ENCODE data around the gene MLLT3.

Gene MLLT3

GRCh38 chr9:20442461-20443319, 179.6 kb downstream of the MLLT3 start:
- H3K79me1 ChIP-seq (ENCODE audit: low read length): no peaks in the 10 kb centered on the region
- DNase-seq: no peak
- H3K14ac ChIP-seq (ENCODE audit: low read length): no peak overlapping the region
- H3K4me1 ChIP-seq (ENCODE audit: control insufficient read depth in 1 of 2, insufficient read depth in 2 of 2, low read length in 2 of 2): no peaks in the 10 kb centered on the region
- no peak overlapping the region for H3K23ac ChIP-seq (ENCODE audit: low read length)
- no peak overlapping the region for H4K8ac ChIP-seq (ENCODE audit: low read depth, low read length)
- no peak overlapping the region for H2BK12ac ChIP-seq (ENCODE audit: low read length)
- H3K18ac ChIP-seq (ENCODE audit: low read length): no peak overlapping the region
- H3K4ac ChIP-seq (ENCODE audit: low read depth, low read length): no peak overlapping the region
- H2AFZ ChIP-seq (ENCODE audit: insufficient read depth, low read length, poor library complexity): no peak overlapping the region
- no peak overlapping the region for H2AK5ac ChIP-seq (ENCODE audit: low read length)
- H4K12ac ChIP-seq (ENCODE audit: low read depth, low read length): no peak overlapping the region
- H2BK120ac ChIP-seq (ENCODE audit: insufficient read depth, low read length, poor library complexity): no peak overlapping the region
- WGBS (ENCODE audit: extremely low coverage, insufficient coverage, insufficient read length): no CpG with 5 or more reads among the region's 3 CpGs
- no peak overlapping the region for H3K9ac ChIP-seq (ENCODE audit: low read length)
- H3K27me3 ChIP-seq (ENCODE audit: insufficient read depth, low read length): no peaks in the 10 kb centered on the region
- H3K4me2 ChIP-seq (ENCODE audit: low read length): no peak overlapping the region
- H3K36me3 ChIP-seq (ENCODE audit: control insufficient read depth in 1 of 2, insufficient read depth in 2 of 2, low read length in 2 of 2): no peaks in the 10 kb centered on the region
- H2BK5ac ChIP-seq (ENCODE audit: low read depth, low read length, poor library complexity): no peak overlapping the region
- H4K91ac ChIP-seq (ENCODE audit: low read depth, low read length): no peak overlapping the region
- H3K79me2 ChIP-seq (ENCODE audit: control insufficient read depth, insufficient read depth, low read length, poor library complexity): no peaks in the 10 kb centered on the region
- H3K9me3 ChIP-seq (ENCODE audit: insufficient read depth, low read depth, low read length): no peaks in the 10 kb centered on the region
- H3K27ac ChIP-seq (ENCODE audit: low read depth, low read length): no peak overlapping the region
- no peak overlapping the region for H3K4me3 ChIP-seq (ENCODE audit: low read depth, low read length)

- Histone ChIP-seq H4K12ac (ENCODE audit: low read depth, low read length) (no peak overlapping the region), H3K9ac (ENCODE audit: low read length) (no peak overlapping the region), H2AFZ (ENCODE audit: insufficient read depth, low read length, poor library complexity) (no peak overlapping the region), H3K27ac (ENCODE audit: low read depth, low read length) (no peak overlapping the region), H3K4me1 (ENCODE audit: control insufficient read depth in 1 of 2, insufficient read depth in 2 of 2, low read length in 2 of 2) (no peaks in the 10 kb centered on the region), H2BK120ac (ENCODE audit: insufficient read depth, low read length, poor library complexity) (no peak overlapping the region), H4K91ac (ENCODE audit: low read depth, low read length) (no peak overlapping the region), H3K18ac (ENCODE audit: low read length) (no peak overlapping the region), H3K4ac (ENCODE audit: low read depth, low read length) (no peak overlapping the region), H3K23ac (ENCODE audit: low read length) (no peak overlapping the region), H2BK5ac (ENCODE audit: low read depth, low read length, poor library complexity) (no peak overlapping the region), H3K79me2 (ENCODE audit: control insufficient read depth, insufficient read depth, low read length, poor library complexity) (no peaks in the 10 kb centered on the region), H3K4me3 (ENCODE audit: low read depth, low read length) (no peak overlapping the region), H2AK5ac (ENCODE audit: low read length) (no peak overlapping the region), H4K8ac (ENCODE audit: low read depth, low read length) (no peak overlapping the region), H3K27me3 (ENCODE audit: insufficient read depth, low read length) (no peaks in the 10 kb centered on the region), H3K36me3 (ENCODE audit: control insufficient read depth in 1 of 2, insufficient read depth in 2 of 2, low read length in 2 of 2) (no peaks in the 10 kb centered on the region), H3K79me1 (ENCODE audit: low read length) (no peaks in the 10 kb centered on the region), H2BK12ac (ENCODE audit: low read length) (no peak overlapping the region), H3K9me3 (ENCODE audit: insufficient read depth, low read depth, low read length) (no peaks in the 10 kb centered on the region), H3K4me2 (ENCODE audit: low read length) (no peak overlapping the region), H3K14ac (ENCODE audit: low read length) (no peak overlapping the region)
- WGBS (ENCODE audit: extremely low coverage, insufficient coverage, insufficient read length): no CpG with 5 or more reads among the region's 4 CpGs
- no peak for DNase-seq
Observed at GRCh38 chr9:20441711-20442423, 180.4 kb downstream of the MLLT3 start.

- no CpG with 5 or more reads among the region's 4 CpGs for WGBS (ENCODE audit: extremely low coverage, insufficient coverage, insufficient read length)
- Histone ChIP-seq H3K27me3 (ENCODE audit: insufficient read depth, low read length) (no peaks in the 10 kb centered on the region), H3K9ac (ENCODE audit: low read length) (no peak overlapping the region), H3K4me2 (ENCODE audit: low read length) (no peak overlapping the region), H3K18ac (ENCODE audit: low read length) (no peak overlapping the region), H3K4me3 (ENCODE audit: low read depth, low read length) (no peak overlapping the region), H2BK5ac (ENCODE audit: low read depth, low read length, poor library complexity) (no peak overlapping the region), H3K36me3 (ENCODE audit: control insufficient read depth in 1 of 2, insufficient read depth in 2 of 2, low read length in 2 of 2) (no peaks in the 10 kb centered on the region), H3K23ac (ENCODE audit: low read length) (no peak overlapping the region), H3K79me2 (ENCODE audit: control insufficient read depth, insufficient read depth, low read length, poor library complexity) (no peaks in the 10 kb centered on the region), H2BK12ac (ENCODE audit: low read length) (no peak overlapping the region), H4K8ac (ENCODE audit: low read depth, low read length) (no peak overlapping the region), H2AK5ac (ENCODE audit: low read length) (no peak overlapping the region), H2AFZ (ENCODE audit: insufficient read depth, low read length, poor library complexity) (no peak overlapping the region), H3K79me1 (ENCODE audit: low read length) (no peaks in the 10 kb centered on the region), H3K14ac (ENCODE audit: low read length) (no peak overlapping the region), H3K9me3 (ENCODE audit: insufficient read depth, low read depth, low read length) (no peaks in the 10 kb centered on the region), H4K91ac (ENCODE audit: low read depth, low read length) (no peak overlapping the region), H4K12ac (ENCODE audit: low read depth, low read length) (no peak overlapping the region), H3K4me1 (ENCODE audit: control insufficient read depth in 1 of 2, insufficient read depth in 2 of 2, low read length in 2 of 2) (no peaks in the 10 kb centered on the region), H2BK120ac (ENCODE audit: insufficient read depth, low read length, poor library complexity) (no peak overlapping the region), H3K4ac (ENCODE audit: low read depth, low read length) (no peak overlapping the region), H3K27ac (ENCODE audit: low read depth, low read length) (no peak overlapping the region)
- DNase-seq: no peak
Observed at GRCh38 chr9:20441166-20441565, 181.1 kb downstream of the MLLT3 start.

GRCh38 chr9:20437476-20437875, 184.8 kb downstream of the MLLT3 start:
- Histone ChIP-seq H3K4me3 (ENCODE audit: low read depth, low read length) (no peak overlapping the region), H3K4me1 (ENCODE audit: control insufficient read depth in 1 of 2, insufficient read depth in 2 of 2, low read length in 2 of 2) (no peaks in the 10 kb centered on the region), H4K91ac (ENCODE audit: low read depth, low read length) (no peak overlapping the region), H3K79me1 (ENCODE audit: low read length) (no peaks in the 10 kb centered on the region), H2BK12ac (ENCODE audit: low read length) (no peak overlapping the region), H3K36me3 (ENCODE audit: control insufficient read depth in 1 of 2, insufficient read depth in 2 of 2, low read length in 2 of 2) (no peaks in the 10 kb centered on the region), H3K18ac (ENCODE audit: low read length) (no peak overlapping the region), H2AFZ (ENCODE audit: insufficient read depth, low read length, poor library complexity) (no peak overlapping the region), H2BK120ac (ENCODE audit: insufficient read depth, low read length, poor library complexity) (no peak overlapping the region), H2AK5ac (ENCODE audit: low read length) (no peak overlapping the region), H4K8ac (ENCODE audit: low read depth, low read length) (no peak overlapping the region), H4K12ac (ENCODE audit: low read depth, low read length) (no peak overlapping the region), H3K79me2 (ENCODE audit: control insufficient read depth, insufficient read depth, low read length, poor library complexity) (no peaks in the 10 kb centered on the region), H2BK5ac (ENCODE audit: low read depth, low read length, poor library complexity) (no peak overlapping the region), H3K4ac (ENCODE audit: low read depth, low read length) (no peak overlapping the region), H3K9ac (ENCODE audit: low read length) (no peak overlapping the region), H3K23ac (ENCODE audit: low read length) (no peak overlapping the region), H3K14ac (ENCODE audit: low read length) (no peak overlapping the region), H3K4me2 (ENCODE audit: low read length) (no peak overlapping the region), H3K9me3 (ENCODE audit: insufficient read depth, low read depth, low read length) (no peaks in the 10 kb centered on the region), H3K27me3 (ENCODE audit: insufficient read depth, low read length) (no peaks in the 10 kb centered on the region), H3K27ac (ENCODE audit: low read depth, low read length) (no peak overlapping the region)
- WGBS (ENCODE audit: extremely low coverage, insufficient coverage, insufficient read length): no CpG with 5 or more reads among the region's 2 CpGs
- no peak for DNase-seq

Data from trophoblast cell (in vitro differentiated cells and primary cell).